Thyroid gland (tissue), 4 donors: ENCODE measurements around the gene SMO.

Experiments
- CTCF ChIP-seq, 6 experiments: fragments of 200-600 bp in 3 of 6; fragments of 450-650 bp in 3 of 6; sonication (generic) in 3 of 6; IDR thresholded peaks; one replicate each; pipeline ENCODE4 v1.5.1; 2016 to 2019; ENCODE audit warnings: antibody characterized with exemption in 6 of 6, mild to moderate bottlenecking in 2 of 6, inconsistent platforms in 1 of 6, moderate library complexity in 1 of 6
- POLR2A ChIP-seq, 2 donors: fragments of 450-650 bp; IDR thresholded peaks; one replicate each; pipeline ENCODE4 v1.6.1; 2017; ENCODE audit warnings: antibody characterized with exemption in 2 of 2, mild to moderate bottlenecking in 2 of 2, moderate library complexity in 1 of 2

GRCh38 chr7:129149511-129149910 is 38.9 kb upstream of the SMO start:
- TF ChIP-seq POLR2A (IDR thresholded peaks at IDR 0.05), result no peak
- no peak for TF ChIP-seq CTCF (IDR thresholded peaks at IDR 0.05)
